ENCODE measurements around the gene MTF1. TPM values are rescaled to one million over a fixed set of nuclear protein-coding genes. Genes with fewer than 3 reads are reported as not detected.
"Not testable (repeated sequence)": the region's sequence is repeated elsewhere in the genome, so short reads cannot be mapped to it uniquely, and the experiment has no call there.

MTF1 gene
- total RNA-seq, 1 donor from 2014 or later = 14.8 TPM

GRCh38 chr1:37901893-37902225 lies 42.5 kb upstream of the MTF1 start:
- peaks cover 19% of the 10 kb centered on the region for H3K4me1 Mint-ChIP-seq (ENCODE audit: low read depth)
- peaks cover 9% of the 10 kb centered on the region for H3K36me3 Mint-ChIP-seq (ENCODE audit: low read depth)
- H3K27me3 Mint-ChIP-seq (ENCODE audit: low read depth) = no peaks in the 10 kb centered on the region
- no peak overlapping the region for H3K4me3 Mint-ChIP-seq (ENCODE audit: unreplicated experiment)
- no peak for DNase-seq (ENCODE audit: low spot score)
- H3K9me3 Mint-ChIP-seq (ENCODE audit: low read depth) = no peaks in the 10 kb centered on the region
- H3K27ac Mint-ChIP-seq (ENCODE audit: unreplicated experiment) = peak overlapping the region; percentile 33
- no peak for TF ChIP-seq CTCF (IDR thresholded peaks at IDR 0.05)

GRCh38 chr1:37901191-37901892 lies 42.0 kb upstream of the MTF1 start:
- H3K4me3 Mint-ChIP-seq (ENCODE audit: unreplicated experiment) = no peak overlapping the region
- H3K9me3 Mint-ChIP-seq (ENCODE audit: low read depth) = no peaks in the 10 kb centered on the region
- peaks cover 14% of the 10 kb centered on the region for H3K4me1 Mint-ChIP-seq (ENCODE audit: low read depth)
- H3K27me3 Mint-ChIP-seq (ENCODE audit: low read depth) = no peaks in the 10 kb centered on the region
- peaks cover 9% of the 10 kb centered on the region for H3K36me3 Mint-ChIP-seq (ENCODE audit: low read depth)
- peak overlapping the region; percentile 33 for H3K27ac Mint-ChIP-seq (ENCODE audit: unreplicated experiment)
- no peak for DNase-seq (ENCODE audit: low spot score)
- TF ChIP-seq CTCF (IDR thresholded peaks at IDR 0.05) = no peak

GRCh38 chr1:37897563-37897962 lies 38.2 kb upstream of the MTF1 start:
- not testable (repeated sequence) for H3K27ac Mint-ChIP-seq (ENCODE audit: unreplicated experiment); H3K9me3 Mint-ChIP-seq (ENCODE audit: low read depth); H3K36me3 Mint-ChIP-seq (ENCODE audit: low read depth); H3K4me3 Mint-ChIP-seq (ENCODE audit: unreplicated experiment); H3K4me1 Mint-ChIP-seq (ENCODE audit: low read depth); DNase-seq (ENCODE audit: low spot score); H3K27me3 Mint-ChIP-seq (ENCODE audit: low read depth)

GRCh38 chr1:37893673-37894072 lies 34.3 kb upstream of the MTF1 start:
- Mint-ChIP-seq H3K9me3 (ENCODE audit: low read depth) (no peaks in the 10 kb centered on the region), H3K27me3 (ENCODE audit: low read depth) (no peaks in the 10 kb centered on the region), H3K4me1 (ENCODE audit: low read depth) (peaks cover 7% of the 10 kb centered on the region), H3K4me3 (ENCODE audit: unreplicated experiment) (no peak overlapping the region), H3K36me3 (ENCODE audit: low read depth) (peaks cover 6% of the 10 kb centered on the region), H3K27ac (ENCODE audit: unreplicated experiment) (no peak overlapping the region)
- TF ChIP-seq CTCF (IDR thresholded peaks at IDR 0.05) = no peak
- no peak for DNase-seq (ENCODE audit: low spot score)

GRCh38 chr1:37892151-37893047 lies 33.0 kb upstream of the MTF1 start:
- no peak for DNase-seq (ENCODE audit: low spot score)
- peaks cover 17% of the 10 kb centered on the region for H3K36me3 Mint-ChIP-seq (ENCODE audit: low read depth)
- H3K27ac Mint-ChIP-seq (ENCODE audit: unreplicated experiment) = peak overlapping the region; percentile 75

More at GRCh38 chr1:37892151-37893047, 33.0 kb upstream of the MTF1 start:
- Mint-ChIP-seq H3K9me3 (ENCODE audit: low read depth) (no peaks in the 10 kb centered on the region), H3K4me1 (ENCODE audit: low read depth) (peaks cover 7% of the 10 kb centered on the region), H3K27me3 (ENCODE audit: low read depth) (no peaks in the 10 kb centered on the region), H3K4me3 (ENCODE audit: unreplicated experiment) (no peak overlapping the region)
- TF ChIP-seq CTCF (IDR thresholded peaks at IDR 0.05) = no peak
